H7 (cell line): ENCODE results near the gene TSPAN18. TPM values are rescaled to one million over a fixed set of nuclear protein-coding genes. Genes with fewer than 3 reads are reported as not detected.

Source experiments
- DNase-seq: peaks from one replicate; pipeline ENCODE4 v3.0.0; 2012
- H3K27me3 ChIP-seq: 2 replicates; pipeline ENCODE4 v1.6.0; 2011; ENCODE audit warnings: mild to moderate bottlenecking, low read length; ENCODE audit not compliant: control insufficient read depth, insufficient read depth
- H3K36me3 ChIP-seq: replicated peaks from 2 replicates; pipeline ENCODE4 v1.5.1; 2011; ENCODE audit warnings: low read length; ENCODE audit not compliant: control insufficient read depth, insufficient read depth
- H3K4me3 ChIP-seq: 2 replicates; pipeline ENCODE4 v1.5.1; 2011; ENCODE audit warnings: low read depth, mild to moderate bottlenecking, control low read depth, low read length, moderate library complexity; ENCODE audit not compliant: insufficient read depth
- total RNA-seq: library from RNA; depleted of rRNA; stranded (reverse); fragments of >200 nt; shearing (Covaris generic); gene quantifications from 2 replicates; pipeline ENCODE4 v1.2.3, GENCODE V29; 2014

The TSPAN18 gene
- total RNA-seq, 1 experiment from 2014 or later: 25.7 TPM

- Histone ChIP-seq H3K4me3 (0 out of 2 replicates have a peak overlapping the region, but pooled peaks have one; percentile 66), H3K27me3 (peaks cover 31% of the 10 kb centered on the region), H3K36me3 (no peaks in the 10 kb centered on the region)
- no peak for DNase-seq
These were observed 942 bp upstream of the TSPAN18 start for GRCh38 chr11:44725757-44726282.

GRCh38 chr11:44727114-44727372, 281 bp downstream of the TSPAN18 start:
- H3K36me3 ChIP-seq: no peaks in the 10 kb centered on the region
- DNase-seq: no peak
- H3K27me3 ChIP-seq: peaks cover 34% of the 10 kb centered on the region
- H3K4me3 ChIP-seq: peak overlapping the region; percentile 70

- DNase-seq: peak; percentile 96
- Histone ChIP-seq H3K36me3 (no peaks in the 10 kb centered on the region), H3K27me3 (peaks cover 34% of the 10 kb centered on the region), H3K4me3 (peak overlapping the region; percentile 70)
These were observed 868 bp downstream of the TSPAN18 start for GRCh38 chr11:44727373-44728287.

- DNase-seq: peak; percentile 63
- Histone ChIP-seq H3K27me3 (peaks cover 34% of the 10 kb centered on the region), H3K4me3 (peak overlapping the region; percentile 70; the same call in 1 of the 2 replicates), H3K36me3 (no peaks in the 10 kb centered on the region)
These were observed 1.7 kb downstream of the TSPAN18 start for GRCh38 chr11:44728491-44728910.

- Histone ChIP-seq H3K27me3 (peaks cover 34% of the 10 kb centered on the region), H3K4me3 (no peak overlapping the region), H3K36me3 (no peaks in the 10 kb centered on the region)
- peak; percentile 73 for DNase-seq
These were observed 2.3 kb downstream of the TSPAN18 start for GRCh38 chr11:44729063-44729462.

- peaks cover 32% of the 10 kb centered on the region for H3K27me3 ChIP-seq
- DNase-seq: no peak
- H3K36me3 ChIP-seq: no peaks in the 10 kb centered on the region
- H3K4me3 ChIP-seq: no peak overlapping the region
These were observed 3.0 kb downstream of the TSPAN18 start for GRCh38 chr11:44729713-44730112.

GRCh38 chr11:44730775-44731174, 4.0 kb downstream of the TSPAN18 start:
- no peak overlapping the region for H3K4me3 ChIP-seq
- peaks cover 28% of the 10 kb centered on the region for H3K27me3 ChIP-seq
- DNase-seq: no peak
- no peaks in the 10 kb centered on the region for H3K36me3 ChIP-seq

GRCh38 chr11:44731685-44732430, 5.1 kb downstream of the TSPAN18 start:
- no peak for DNase-seq
- H3K36me3 ChIP-seq: no peaks in the 10 kb centered on the region
- H3K4me3 ChIP-seq: no peak overlapping the region
- peaks cover 28% of the 10 kb centered on the region for H3K27me3 ChIP-seq

- no peak for DNase-seq
- peaks cover 27% of the 10 kb centered on the region for H3K27me3 ChIP-seq
- no peak overlapping the region for H3K4me3 ChIP-seq
- H3K36me3 ChIP-seq: no peaks in the 10 kb centered on the region
These were observed 5.8 kb downstream of the TSPAN18 start for GRCh38 chr11:44732564-44732963.

- Histone ChIP-seq H3K4me3 (no peak overlapping the region), H3K27me3 (peaks cover 17% of the 10 kb centered on the region)
- no peak for DNase-seq
These were observed 7.1 kb downstream of the TSPAN18 start for GRCh38 chr11:44733877-44734276.

GRCh38 chr11:44734843-44735381, 8.2 kb downstream of the TSPAN18 start:
- Histone ChIP-seq H3K27me3 (peaks cover 9% of the 10 kb centered on the region), H3K36me3 (no peaks in the 10 kb centered on the region), H3K4me3 (no peak overlapping the region)
- DNase-seq: no peak

More at GRCh38 chr11:44733877-44734276, 7.1 kb downstream of the TSPAN18 start:
- H3K36me3 ChIP-seq: no peaks in the 10 kb centered on the region

GRCh38 chr11:44736791-44737190, 10.0 kb downstream of the TSPAN18 start:
- no peaks in the 10 kb centered on the region for H3K36me3 ChIP-seq
- H3K4me3 ChIP-seq: no peak overlapping the region

GRCh38 chr11:44737245-44738085, 10.7 kb downstream of the TSPAN18 start:
- Histone ChIP-seq H3K4me3 (no peak overlapping the region), H3K36me3 (no peaks in the 10 kb centered on the region), H3K27me3 (no peaks in the 10 kb centered on the region)
- no peak for DNase-seq

More at GRCh38 chr11:44736791-44737190, 10.0 kb downstream of the TSPAN18 start:
- no peak for DNase-seq
- no peaks in the 10 kb centered on the region for H3K27me3 ChIP-seq

- Histone ChIP-seq H3K27me3 (no peaks in the 10 kb centered on the region), H3K36me3 (no peaks in the 10 kb centered on the region), H3K4me3 (no peak overlapping the region)
- DNase-seq: no peak
These were observed 12.0 kb downstream of the TSPAN18 start for GRCh38 chr11:44738791-44739190.
